Measurements from ENCODE around the gene SLC2A13.
"Not testable (repeated sequence)": the region's sequence is repeated elsewhere in the genome, so short reads cannot be mapped to it uniquely, and the experiment has no call there.

SLC2A13 gene

GRCh38 chr12:40104461-40105264, 1.2 kb downstream of the SLC2A13 start:
- no peak for DNase-seq

GRCh38 chr12:40103043-40103442, 2.8 kb downstream of the SLC2A13 start:
- no peak for DNase-seq

DNA sequence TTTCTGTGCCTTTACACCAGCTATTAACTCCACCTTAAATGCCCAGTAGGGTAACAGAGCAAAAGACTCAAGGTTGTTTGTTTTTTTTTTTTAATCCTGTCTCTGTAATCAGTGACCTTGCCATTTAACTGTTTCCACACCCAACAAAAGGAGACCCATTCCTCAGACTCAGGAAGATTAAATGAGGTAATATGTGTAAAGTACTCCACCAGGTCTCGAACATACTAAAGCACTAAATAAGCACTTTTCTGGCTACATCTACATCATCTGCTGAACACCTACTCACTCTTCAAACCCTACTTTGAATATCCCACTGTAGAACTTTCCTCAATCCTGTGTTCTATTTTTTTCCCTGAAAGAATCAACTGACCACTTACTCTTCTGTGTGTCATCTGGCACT, 4.1 kb downstream of the SLC2A13 start:
- no peak for DNase-seq

DNA sequence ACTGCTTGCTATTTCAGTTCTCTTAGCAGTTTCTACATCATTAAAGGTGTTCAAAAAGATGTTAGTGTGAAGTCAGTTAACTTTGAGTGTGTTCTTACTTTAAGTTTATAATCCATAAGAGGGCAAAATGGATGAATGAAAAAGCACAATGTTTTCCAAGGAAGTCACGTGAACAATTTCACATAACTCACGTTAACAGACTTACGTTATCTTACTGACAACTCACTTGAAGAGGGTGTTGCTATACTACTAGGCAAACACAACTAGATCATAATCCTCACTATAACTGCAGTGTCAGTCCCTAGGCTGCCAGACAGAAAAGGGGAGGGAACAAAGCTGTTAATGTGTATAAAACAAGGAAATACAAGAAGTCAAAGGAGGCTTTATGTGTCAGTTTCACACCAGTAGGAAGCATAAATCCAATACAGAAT, 6.4 kb downstream of the SLC2A13 start:
- no peak for DNase-seq

DNA sequence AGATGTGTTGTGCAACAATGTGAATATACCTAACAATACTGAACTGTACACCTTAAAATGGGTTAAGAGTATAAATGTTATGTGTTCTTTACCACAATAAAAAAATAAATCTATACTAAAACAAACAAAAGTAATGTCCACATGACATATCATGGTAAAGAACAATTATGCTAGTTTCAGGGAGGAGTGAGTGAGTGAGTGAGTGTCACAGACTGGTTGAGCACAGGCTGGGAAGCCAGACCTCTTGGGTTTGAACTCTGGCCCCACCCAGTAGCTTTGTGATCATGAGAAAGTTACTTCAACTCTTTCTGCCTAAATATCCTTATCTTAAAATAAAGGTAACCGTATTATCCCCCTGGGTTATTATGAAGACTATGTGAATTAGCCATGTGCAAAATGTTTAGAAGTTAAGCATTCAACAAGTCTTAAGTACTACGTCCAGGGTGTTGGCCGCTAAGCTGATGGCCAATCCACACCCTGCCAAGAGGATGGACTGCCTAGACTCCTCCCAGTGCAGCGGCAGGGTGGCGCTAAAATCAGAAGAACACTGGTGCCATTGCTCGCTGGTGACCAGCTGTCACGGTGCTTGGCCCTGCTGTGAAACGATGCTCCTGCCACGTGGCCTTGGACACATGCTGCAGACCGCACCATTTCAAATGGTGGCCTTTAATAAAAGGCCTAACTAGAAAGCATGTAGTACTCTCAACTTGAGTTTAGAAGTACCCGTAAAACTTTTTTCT, 7.3 kb downstream of the SLC2A13 start:
- DNase-seq: no peak

- no peak for DNase-seq
These were observed 12.4 kb downstream of the SLC2A13 start for GRCh38 chr12:40093512-40093911.

DNA sequence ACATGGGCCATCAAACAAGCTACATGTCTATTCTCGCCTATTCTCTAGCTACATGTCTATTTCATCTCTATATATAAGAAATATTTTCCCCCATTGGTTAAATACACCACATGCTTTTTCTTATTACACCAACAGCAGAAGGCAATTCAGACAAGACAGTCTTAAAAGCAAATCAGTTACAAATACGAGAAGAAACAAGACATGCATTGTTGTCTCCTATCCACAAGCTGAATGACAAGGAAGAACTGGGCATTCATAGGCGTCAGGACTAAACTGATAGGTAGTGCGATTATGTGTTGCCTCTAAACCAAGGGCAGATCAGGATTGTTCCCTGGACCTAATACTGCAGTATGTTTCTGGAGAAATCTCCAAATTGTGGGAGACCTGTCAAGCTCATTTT, 19.4 kb downstream of the SLC2A13 start:
- DNase-seq: no peak

DNA sequence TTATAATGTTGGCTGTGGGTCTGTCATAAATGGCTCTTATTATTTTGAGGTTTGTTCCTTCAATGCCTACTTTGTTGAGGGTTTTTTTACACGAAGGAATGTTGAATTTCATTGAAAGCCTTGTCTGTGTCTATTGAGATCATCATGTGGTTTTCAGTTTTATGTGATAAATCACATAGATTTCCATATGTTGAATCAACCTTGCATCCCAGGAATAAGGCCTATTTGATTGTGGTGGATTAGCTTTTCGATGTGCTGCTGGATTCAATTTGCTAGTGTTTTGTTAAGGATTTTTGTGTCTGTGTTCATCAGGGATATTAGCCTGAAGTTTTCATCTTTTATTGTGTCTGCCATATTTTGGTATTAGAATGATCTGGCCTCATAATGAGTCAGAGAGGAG, 27.6 kb downstream of the SLC2A13 start:
- no peak for DNase-seq

DNA sequence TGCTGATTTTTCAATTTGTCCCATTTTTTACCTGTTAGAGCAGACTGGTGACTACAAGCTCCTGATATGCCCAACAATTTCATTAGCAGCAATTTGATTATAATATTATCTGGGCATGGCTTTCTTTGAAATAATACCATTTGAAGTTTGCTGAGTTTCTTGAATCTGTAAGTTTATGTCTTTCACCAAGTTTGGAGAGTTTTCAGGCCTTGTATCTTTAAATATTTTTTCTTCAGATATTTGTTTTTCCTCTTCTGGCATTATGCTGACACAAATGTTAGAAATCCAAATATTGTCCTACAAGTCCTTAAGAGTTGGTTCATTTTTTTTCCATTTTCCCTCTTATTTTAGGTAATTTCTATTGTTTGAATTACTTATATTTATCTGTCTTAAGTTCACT, 30.4 kb downstream of the SLC2A13 start:
- no peak for DNase-seq

- no peak for DNase-seq
These were observed 37.5 kb downstream of the SLC2A13 start for GRCh38 chr12:40068416-40068815.

DNA sequence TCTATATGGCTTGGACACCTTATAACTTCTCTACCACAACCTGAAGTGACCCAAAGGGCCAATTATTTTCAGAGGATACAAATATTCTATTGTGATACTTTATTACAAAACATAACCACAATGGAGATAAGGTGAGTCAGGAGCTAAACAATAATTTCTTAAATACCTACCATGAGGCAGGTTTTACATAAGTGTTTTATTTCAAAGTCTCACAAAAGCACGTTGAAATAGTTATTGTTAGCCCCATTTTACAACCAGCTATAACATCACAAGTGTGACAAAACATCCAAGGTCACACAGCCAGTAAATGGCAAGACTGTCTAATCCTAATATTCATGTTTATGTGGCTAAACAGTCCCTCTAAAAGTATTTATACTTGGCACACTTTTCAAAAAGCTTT, 40.2 kb downstream of the SLC2A13 start:
- no peak for DNase-seq

- no peak for DNase-seq
These were observed 42.5 kb downstream of the SLC2A13 start for GRCh38 chr12:40063414-40063813.

DNA sequence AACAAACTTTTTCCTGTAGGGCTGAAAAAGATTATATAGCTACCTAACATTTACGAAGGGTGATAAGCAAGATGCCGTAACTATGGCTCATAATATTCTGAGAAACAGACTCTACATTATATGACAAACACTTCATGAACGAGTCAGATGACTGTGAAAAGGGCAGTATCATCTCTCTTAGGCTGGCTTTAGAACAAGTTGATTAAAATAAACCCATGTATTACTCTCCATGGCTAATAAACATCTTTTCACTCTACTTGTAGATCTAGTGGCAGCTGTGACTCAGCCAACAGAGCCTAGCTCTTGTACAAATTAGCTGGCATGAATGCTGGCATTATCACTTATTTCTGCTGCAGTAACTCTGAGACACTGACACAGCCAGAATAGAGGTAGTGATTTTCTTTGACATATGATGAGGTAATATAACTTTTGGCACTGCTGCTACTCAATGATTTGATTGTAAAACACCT, 47.1 kb downstream of the SLC2A13 start:
- DNase-seq: no peak

DNA sequence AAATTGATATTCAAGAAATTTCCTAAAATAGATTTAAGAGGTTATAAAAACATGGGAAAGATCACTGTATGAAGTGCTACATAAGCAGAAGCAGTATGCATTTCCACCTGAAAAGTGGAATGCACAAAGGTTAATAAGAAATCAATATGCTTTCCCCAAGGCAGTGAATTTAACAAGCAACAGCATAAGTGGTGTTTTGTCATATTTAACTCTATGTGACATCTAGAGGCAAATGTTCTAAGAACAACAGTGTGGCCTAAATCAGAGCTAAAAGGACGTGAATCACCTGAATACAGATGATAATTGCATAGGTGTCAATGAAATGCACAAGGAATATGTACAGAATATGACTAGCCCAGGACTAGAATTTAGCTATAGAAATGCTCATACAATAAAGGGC, 49.5 kb downstream of the SLC2A13 start:
- DNase-seq: no peak

- no peak for DNase-seq
These were observed 50.1 kb downstream of the SLC2A13 start for GRCh38 chr12:40055776-40056175.

- no peak for DNase-seq
These were observed 50.7 kb downstream of the SLC2A13 start for GRCh38 chr12:40055228-40055579.

GRCh38 chr12:40054555-40055227, 51.2 kb downstream of the SLC2A13 start:
- DNase-seq: no peak

- DNase-seq: no peak
These were observed 56.6 kb downstream of the SLC2A13 start for GRCh38 chr12:40049268-40049667.

DNA sequence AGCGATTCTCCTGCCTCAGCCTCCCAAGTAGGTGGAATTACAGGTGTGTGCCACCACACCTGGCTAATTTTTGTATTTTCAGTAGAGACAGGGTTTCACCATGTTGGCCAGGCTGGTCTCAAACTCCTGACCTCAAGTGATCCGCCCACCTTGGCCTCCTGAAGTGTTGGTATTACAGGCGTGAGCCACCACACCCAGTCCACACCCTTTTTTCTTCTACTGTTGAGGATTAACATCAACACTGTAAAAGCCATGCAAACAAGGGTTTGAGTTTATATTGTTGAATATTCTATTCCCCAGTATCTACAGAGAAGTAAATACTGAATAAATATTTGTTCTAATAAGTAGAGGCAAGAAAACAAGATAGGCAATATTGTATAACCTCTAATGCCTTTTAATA, 58.9 kb downstream of the SLC2A13 start:
- DNase-seq: not testable (repeated sequence)

GRCh38 chr12:40045656-40046055, 60.2 kb downstream of the SLC2A13 start:
- DNase-seq: no peak

GRCh38 chr12:40044396-40044795, 61.5 kb downstream of the SLC2A13 start:
- no peak for DNase-seq

- DNase-seq: no peak
These were observed 66.3 kb downstream of the SLC2A13 start for GRCh38 chr12:40039598-40039997.

DNA sequence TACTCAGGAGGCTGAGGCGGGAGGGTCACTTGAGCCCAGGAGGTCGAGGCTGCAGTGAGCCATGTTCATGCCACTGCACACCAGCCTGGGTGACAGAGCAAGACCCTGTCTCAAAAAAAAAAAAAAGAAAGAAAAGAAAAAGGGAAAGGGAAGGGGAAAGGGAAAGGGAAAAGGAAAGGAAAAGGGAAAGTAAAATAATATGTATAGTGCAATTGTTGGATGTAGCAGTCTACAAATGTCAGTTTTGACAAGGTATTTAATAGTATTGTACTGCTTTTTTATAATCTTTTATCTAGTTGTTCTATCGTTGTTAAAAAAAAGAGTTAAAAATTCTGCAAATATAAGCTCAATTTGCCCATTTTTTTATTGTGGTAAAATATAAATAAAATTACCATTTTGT, 67.3 kb downstream of the SLC2A13 start:
- no peak for DNase-seq

- DNase-seq: no peak
These were observed 71.2 kb downstream of the SLC2A13 start for GRCh38 chr12:40034712-40035111.

Measured in DMS 273 treated with DMSO at 0.1 percent for 48 hours (cell line).